ENCODE data around the gene RAB3GAP1.
"Not testable (repeated sequence)": the region's sequence is repeated elsewhere in the genome, so short reads cannot be mapped to it uniquely, and the experiment has no call there.

The RAB3GAP1 gene

DNA sequence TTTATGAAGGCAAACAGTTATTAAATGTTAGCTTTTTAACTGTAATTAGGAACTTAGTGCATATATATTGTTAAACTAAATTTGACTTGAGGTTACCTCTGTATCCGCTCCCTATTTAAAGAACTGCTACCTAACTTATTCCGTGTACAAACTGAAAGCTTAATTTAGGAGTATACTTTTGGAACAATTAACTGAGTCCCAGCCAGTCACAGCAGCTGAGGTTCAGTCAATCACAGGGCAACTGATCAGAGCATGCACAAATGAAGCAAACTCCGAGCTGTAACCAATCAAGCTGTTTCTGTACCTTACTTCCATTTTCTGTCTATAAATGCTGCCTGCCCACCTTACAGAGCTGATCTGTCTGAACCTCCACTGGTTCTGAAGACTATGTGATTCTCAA lies 61.2 kb downstream of the RAB3GAP1 start:
- H3K4me3 ChIP-seq (ENCODE audit: low read depth, low read length) = no peak overlapping the region
- no peak for TF ChIP-seq CTCF (IDR thresholded peaks at IDR 0.05; ENCODE audit: low read depth, low read length)

DNA sequence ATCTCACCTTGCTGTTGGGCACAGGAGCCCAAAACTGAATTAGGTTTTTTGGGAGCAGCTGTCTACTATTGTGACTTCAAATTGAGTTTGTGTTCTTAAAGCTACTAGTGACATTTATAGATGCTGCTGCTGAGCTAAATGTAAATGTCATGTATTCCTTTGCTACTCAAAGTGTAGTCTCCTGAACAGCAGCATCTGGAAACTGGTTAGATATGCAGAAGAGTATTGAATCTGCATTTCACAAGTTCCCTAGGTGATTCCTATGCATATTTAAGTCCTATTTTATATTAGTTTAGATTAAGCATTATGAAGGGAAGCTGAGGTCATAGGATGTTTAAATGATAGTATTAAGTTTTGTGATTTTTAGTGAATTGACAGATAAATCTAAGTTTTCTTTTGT lies 67.5 kb downstream of the RAB3GAP1 start:
- no peak for TF ChIP-seq CTCF (IDR thresholded peaks at IDR 0.05; ENCODE audit: low read depth, low read length)
- no peak overlapping the region for H3K4me3 ChIP-seq (ENCODE audit: low read depth, low read length)

- no peak overlapping the region for H3K4me3 ChIP-seq (ENCODE audit: low read depth, low read length)
- TF ChIP-seq CTCF (IDR thresholded peaks at IDR 0.05; ENCODE audit: low read depth, low read length) = no peak
Measured at GRCh38 chr2:135121016-135121657, 69.0 kb downstream of the RAB3GAP1 start.

GRCh38 chr2:135121658-135122039 lies 69.6 kb downstream of the RAB3GAP1 start:
- H3K4me3 ChIP-seq (ENCODE audit: low read depth, low read length) = not testable (repeated sequence)

- TF ChIP-seq CTCF (IDR thresholded peaks at IDR 0.05; ENCODE audit: low read depth, low read length) = no peak
- H3K4me3 ChIP-seq (ENCODE audit: low read depth, low read length) = no peak overlapping the region
Measured at GRCh38 chr2:135124924-135125886, 73.1 kb downstream of the RAB3GAP1 start.

GRCh38 chr2:135125940-135126339 lies 73.8 kb downstream of the RAB3GAP1 start:
- H3K4me3 ChIP-seq (ENCODE audit: low read depth, low read length) = no peak overlapping the region
- no peak for TF ChIP-seq CTCF (IDR thresholded peaks at IDR 0.05; ENCODE audit: low read depth, low read length)

GRCh38 chr2:135130751-135131150 lies 78.7 kb downstream of the RAB3GAP1 start:
- H3K4me3 ChIP-seq (ENCODE audit: low read depth, low read length) = no peak overlapping the region
- no peak for TF ChIP-seq CTCF (IDR thresholded peaks at IDR 0.05; ENCODE audit: low read depth, low read length)
